C4-2B (cell line): Measurements from ENCODE around the gene FFAR2.

Source experiments
- H3K27ac ChIP-seq: fragments of 450-650 bp; 2 replicates; pipeline ENCODE4 v1.5.1; 2017
- ZFX ChIP-seq: fragments of 450-650 bp; IDR thresholded peaks from 2 replicates; pipeline ENCODE4 v1.6.1; 2017
- TF ChIP-seq, protein P1 (sequence below): fragments of 450-650 bp; conservative IDR thresholded peaks from 2 replicates; pipeline ENCODE4 v1.5.1; 2017; ENCODE audit warnings: mild to moderate bottlenecking

Gene FFAR2

DNA sequence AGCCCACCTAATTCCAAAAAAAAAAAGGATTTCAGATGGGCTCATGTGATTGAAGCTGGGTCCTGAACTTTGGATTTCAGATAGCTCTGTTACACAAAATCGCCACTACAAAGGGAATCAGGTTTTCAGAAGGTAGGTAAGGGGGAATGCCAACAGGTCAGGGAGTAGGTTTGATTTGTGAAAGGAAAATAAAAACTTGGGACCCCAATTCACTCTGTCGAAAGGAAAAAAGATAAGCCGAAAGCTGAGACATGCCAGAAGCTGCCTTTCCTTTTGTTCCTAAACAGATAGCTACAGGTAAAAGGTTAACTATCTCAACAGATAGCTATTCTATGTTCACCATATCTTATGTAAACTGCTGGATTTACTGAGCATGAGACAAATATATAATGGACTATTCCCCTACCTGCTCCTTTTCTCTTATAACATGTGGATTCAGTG lies 38.2 kb downstream of the FFAR2 start:
- TF ChIP-seq, protein P1, sequence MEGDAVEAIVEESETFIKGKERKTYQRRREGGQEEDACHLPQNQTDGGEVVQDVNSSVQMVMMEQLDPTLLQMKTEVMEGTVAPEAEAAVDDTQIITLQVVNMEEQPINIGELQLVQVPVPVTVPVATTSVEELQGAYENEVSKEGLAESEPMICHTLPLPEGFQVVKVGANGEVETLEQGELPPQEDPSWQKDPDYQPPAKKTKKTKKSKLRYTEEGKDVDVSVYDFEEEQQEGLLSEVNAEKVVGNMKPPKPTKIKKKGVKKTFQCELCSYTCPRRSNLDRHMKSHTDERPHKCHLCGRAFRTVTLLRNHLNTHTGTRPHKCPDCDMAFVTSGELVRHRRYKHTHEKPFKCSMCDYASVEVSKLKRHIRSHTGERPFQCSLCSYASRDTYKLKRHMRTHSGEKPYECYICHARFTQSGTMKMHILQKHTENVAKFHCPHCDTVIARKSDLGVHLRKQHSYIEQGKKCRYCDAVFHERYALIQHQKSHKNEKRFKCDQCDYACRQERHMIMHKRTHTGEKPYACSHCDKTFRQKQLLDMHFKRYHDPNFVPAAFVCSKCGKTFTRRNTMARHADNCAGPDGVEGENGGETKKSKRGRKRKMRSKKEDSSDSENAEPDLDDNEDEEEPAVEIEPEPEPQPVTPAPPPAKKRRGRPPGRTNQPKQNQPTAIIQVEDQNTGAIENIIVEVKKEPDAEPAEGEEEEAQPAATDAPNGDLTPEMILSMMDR, result no peak
- no peak for TF ChIP-seq ZFX
- H3K27ac ChIP-seq, result no peak overlapping the region

DNA sequence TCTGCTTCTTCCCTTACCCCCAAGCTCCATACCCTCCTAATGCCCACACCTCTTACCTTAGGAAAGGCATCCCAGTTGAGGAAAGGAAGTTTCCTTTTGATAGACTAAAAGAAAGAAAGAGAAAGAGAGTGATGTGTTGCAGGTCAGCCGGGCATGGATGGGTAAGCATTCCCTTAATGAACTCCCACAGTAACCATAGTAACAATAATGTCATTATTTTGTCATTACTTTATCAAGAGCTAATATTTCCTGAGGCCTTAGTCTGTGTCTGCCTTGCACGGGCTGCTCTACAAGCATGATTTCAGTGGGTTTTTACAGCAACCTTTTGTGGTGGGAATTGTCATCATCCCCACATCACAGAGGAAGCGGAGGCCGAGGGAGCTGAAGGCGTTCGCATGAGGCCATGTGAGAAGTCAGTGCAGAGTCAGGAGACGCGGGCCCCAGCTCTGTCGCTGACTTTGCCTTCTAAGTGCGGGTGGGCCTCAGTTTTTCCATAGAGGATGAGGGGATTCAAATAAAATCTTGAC lies 39.7 kb downstream of the FFAR2 start:
- H3K27ac ChIP-seq, result no peak overlapping the region
- no peak for TF ChIP-seq ZFX
- TF ChIP-seq, protein P1, result no peak

DNA sequence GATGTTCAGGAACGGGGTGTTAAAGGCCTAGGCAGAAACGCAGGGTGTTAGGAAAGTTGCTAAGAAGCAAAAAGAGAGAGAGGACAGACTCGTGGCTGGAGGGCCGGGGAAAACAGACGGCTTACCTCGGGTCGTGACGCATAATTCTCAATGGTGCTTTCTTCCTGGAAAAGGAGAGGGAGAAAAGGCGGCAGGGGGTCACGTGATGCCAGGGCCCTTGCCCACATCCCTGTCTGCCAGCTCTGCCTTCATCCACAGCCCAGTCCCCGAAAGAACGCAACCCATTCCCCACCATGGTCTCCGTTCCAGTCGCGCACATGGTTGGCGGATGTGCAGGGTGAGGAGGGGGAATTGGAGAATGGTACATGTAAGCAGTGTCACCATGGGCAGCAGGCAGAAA lies 40.6 kb downstream of the FFAR2 start:
- no peak overlapping the region for H3K27ac ChIP-seq
- no peak for TF ChIP-seq ZFX
- TF ChIP-seq, protein P1, result no peak

DNA sequence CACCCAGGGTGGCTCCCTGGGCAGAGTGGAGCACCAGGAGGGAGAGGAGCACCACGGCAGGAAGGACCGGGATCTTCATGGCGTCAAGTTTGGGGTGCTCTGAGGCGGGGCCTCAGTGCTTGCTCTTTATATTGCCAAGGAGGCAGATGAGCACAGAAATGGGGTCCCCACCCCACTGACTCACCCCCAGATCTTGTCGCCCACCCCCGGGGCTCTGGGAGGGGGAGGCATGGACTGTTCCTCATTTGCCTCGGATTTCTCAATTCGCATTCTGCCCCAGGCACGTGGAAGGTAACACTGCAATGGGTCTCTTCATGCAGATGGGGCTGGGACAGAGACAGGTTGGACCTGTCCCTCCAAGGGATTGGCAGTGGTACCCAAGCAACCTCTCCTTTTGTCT lies 42.3 kb downstream of the FFAR2 start, which contains the start of gene KRTDAP:
Gene KRTDAP (minus strand): TSS at position 101 of the 400 bp plus-strand sequence. CDS start 22 bp downstream, at position 79.
- TF ChIP-seq, protein P1, result no peak
- no peak for TF ChIP-seq ZFX
- H3K27ac ChIP-seq, result no peak within 1 kb of the TSS

DNA sequence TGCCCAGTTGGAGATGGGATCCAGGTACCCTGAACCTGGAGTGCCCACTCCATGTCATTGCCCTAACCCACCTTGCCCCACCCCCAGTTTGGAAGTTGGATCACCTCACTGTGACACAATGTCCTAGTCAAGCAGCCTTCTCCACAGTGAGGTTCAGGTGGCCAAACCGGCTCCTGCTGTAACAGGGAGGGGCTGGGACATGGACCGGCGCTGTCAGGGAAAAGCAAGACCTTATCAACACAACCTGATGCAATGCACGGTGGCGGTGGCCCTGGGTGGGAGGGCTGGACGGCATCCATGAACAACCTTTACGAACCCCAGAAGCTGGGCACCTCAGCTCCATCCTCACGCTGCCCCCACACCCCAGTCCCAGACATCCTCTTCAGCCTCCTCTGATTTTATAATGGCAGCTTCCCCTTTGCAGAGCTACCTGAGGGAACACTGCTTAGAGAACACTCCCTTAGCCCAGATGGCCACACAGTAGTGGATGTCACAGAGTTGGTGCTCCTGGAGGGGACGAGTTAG lies 43.8 kb downstream of the FFAR2 start:
- TF ChIP-seq, protein P1, result no peak
- no peak for TF ChIP-seq ZFX
- no peak overlapping the region for H3K27ac ChIP-seq

DNA sequence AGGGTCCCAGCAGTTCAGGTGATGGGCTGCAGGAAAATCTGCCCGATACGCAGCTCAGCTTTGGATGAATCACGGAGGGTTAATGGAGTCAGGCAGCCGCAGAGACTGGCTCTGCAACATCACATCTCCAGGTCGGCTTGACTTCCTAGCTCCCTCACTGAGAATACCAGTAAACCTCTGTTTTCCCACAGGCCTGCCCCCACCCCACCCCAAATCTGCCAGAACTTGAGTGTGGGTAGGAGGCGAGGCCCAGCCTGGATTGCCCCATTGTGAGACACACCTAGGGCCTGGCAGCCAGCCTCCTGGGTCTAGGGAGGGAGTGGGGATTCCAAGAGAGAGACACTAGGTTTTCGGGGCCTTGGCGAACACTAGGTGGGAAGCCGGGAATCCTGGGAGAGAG lies 45.9 kb downstream of the FFAR2 start:
- no peak overlapping the region for H3K27ac ChIP-seq
- no peak for TF ChIP-seq ZFX
- TF ChIP-seq, protein P1, result no peak

DNA sequence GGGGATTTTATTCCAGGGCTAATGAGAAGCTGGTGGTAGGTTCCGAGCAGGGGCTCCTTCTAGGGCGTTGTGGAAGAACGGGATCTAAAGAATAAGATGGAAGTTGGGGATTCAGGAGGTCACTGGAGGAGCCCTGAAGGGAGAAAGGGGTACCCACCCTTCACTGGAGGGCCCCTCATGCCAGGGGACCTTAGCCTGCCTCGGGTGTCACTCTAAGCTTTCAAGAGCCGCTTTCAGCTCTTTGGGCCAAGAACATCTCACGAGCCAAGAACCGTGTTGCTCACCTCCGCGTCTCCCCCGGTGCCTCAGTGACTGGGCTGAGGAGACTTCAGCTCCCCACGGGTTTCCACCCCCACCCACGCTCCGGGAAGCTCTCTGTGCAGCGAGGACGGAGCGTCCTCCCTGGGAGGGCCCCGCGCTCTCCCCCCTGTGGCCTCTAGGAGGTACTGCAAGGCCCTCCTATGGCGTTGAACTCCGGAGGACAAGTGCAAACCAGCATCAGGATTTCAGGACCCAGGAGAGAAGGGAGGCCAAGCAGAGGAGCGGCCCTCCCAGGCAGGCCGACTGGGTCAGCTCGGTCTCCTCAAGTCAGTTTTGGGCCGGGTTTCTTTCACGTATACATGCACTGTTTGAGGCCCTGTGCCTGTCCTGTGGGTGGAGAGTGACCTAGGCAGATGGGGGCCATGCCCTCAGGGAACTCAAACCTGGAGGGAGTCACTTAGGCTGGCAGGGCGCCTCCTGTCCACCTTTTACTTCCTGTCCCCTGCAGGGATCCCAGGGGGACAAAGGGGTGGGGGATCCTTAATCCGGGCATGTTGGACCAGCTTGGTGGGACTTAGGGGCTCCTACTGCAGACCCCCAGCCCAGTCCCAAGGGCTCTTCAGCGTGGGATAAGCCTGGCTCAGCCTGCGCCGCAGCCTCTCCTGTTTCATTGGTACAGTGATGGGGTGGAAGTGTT lies 47.3 kb downstream of the FFAR2 start:
- H3K27ac ChIP-seq, result no peak overlapping the region
- TF ChIP-seq, protein P1, result peak; percentile 95
- TF ChIP-seq ZFX, result no peak
